HG03354 (cell line): Measurements from ENCODE around the gene HEATR3.

Source experiments
- ATAC-seq: cut with Tn5 transposase; IDR thresholded peaks from one replicate; pipeline ENCODE4 v1.9.1; 2021; ENCODE audit warnings: mild to moderate bottlenecking; ENCODE audit not compliant: unreplicated experiment, poor library complexity, severe bottlenecking

The HEATR3 gene

GRCh38 chr16:50065624-50066481, at the start of gene HEATR3:
Gene HEATR3, plus strand, starts transcription at chr16:50065970. Its CDS starts 162 bp downstream, at chr16:50066132.
- ATAC-seq = peak; percentile 84

- ATAC-seq = no peak
These were observed 48.2 kb upstream of the HEATR3 start for GRCh38 chr16:50017553-50017952.

GRCh38 chr16:50021544-50021943, 44.2 kb upstream of the HEATR3 start:
- no peak for ATAC-seq

- ATAC-seq = no peak
These were observed 42.1 kb upstream of the HEATR3 start for GRCh38 chr16:50023641-50024040.

- no peak for ATAC-seq
These were observed 41.6 kb upstream of the HEATR3 start for GRCh38 chr16:50024207-50024606.

GRCh38 chr16:50024684-50025536, 40.9 kb upstream of the HEATR3 start, which contains the start of gene CNEP1R1:
Gene CNEP1R1, plus strand, starts transcription at chr16:50025225. Its CDS starts 91 bp downstream, at chr16:50025316.
- ATAC-seq = peak; percentile 99

GRCh38 chr16:50025537-50025931, 40.2 kb upstream of the HEATR3 start:
- peak; percentile 16 for ATAC-seq

GRCh38 chr16:50027829-50028228, 37.9 kb upstream of the HEATR3 start:
- no peak for ATAC-seq

GRCh38 chr16:50035468-50035992, 30.2 kb upstream of the HEATR3 start:
- ATAC-seq = no peak

- ATAC-seq = no peak
These were observed 29.3 kb upstream of the HEATR3 start for GRCh38 chr16:50036426-50036825.

- no peak for ATAC-seq
These were observed 28.0 kb upstream of the HEATR3 start for GRCh38 chr16:50037662-50038220.

GRCh38 chr16:50038286-50038685, 27.5 kb upstream of the HEATR3 start:
- no peak for ATAC-seq

- ATAC-seq = no peak
These were observed 26.8 kb upstream of the HEATR3 start for GRCh38 chr16:50038756-50039529.

- no peak for ATAC-seq
These were observed 25.8 kb upstream of the HEATR3 start for GRCh38 chr16:50040018-50040417.

GRCh38 chr16:50040710-50041109, 25.1 kb upstream of the HEATR3 start:
- ATAC-seq = no peak

- no peak for ATAC-seq
These were observed 22.4 kb upstream of the HEATR3 start for GRCh38 chr16:50043358-50043757.

- no peak for ATAC-seq
These were observed 20.4 kb upstream of the HEATR3 start for GRCh38 chr16:50045412-50045811.

GRCh38 chr16:50046853-50047252, 18.9 kb upstream of the HEATR3 start:
- no peak for ATAC-seq

GRCh38 chr16:50047864-50048263, 17.9 kb upstream of the HEATR3 start:
- no peak for ATAC-seq
